Transverse colon (tissue), 4 donors: ENCODE measurements around the gene ATOH1.

Experiments
- POLR2AphosphoS5 ChIP-seq, 3 donors: sonication (generic); formaldehyde crosslinking; IDR thresholded peaks; one replicate each; pipeline ENCODE4 v1.6.1; 2016; ENCODE audit warnings: antibody characterized with exemption in 3 of 3
- TF ChIP-seq, protein P1 (sequence below), 5 experiments: fragments of 200-600 bp in 3 of 5; fragments of 450-650 bp in 2 of 5; sonication (generic) in 3 of 5; IDR thresholded peaks; 1 replicate in 2 of 5; 2 replicates in 3 of 5; pipeline ENCODE4 v1.5.1; 2016 to 2017; ENCODE audit warnings: antibody characterized with exemption in 5 of 5, inconsistent platforms in 3 of 5, mild to moderate bottlenecking in 2 of 5, moderate library complexity in 1 of 5

DNA sequence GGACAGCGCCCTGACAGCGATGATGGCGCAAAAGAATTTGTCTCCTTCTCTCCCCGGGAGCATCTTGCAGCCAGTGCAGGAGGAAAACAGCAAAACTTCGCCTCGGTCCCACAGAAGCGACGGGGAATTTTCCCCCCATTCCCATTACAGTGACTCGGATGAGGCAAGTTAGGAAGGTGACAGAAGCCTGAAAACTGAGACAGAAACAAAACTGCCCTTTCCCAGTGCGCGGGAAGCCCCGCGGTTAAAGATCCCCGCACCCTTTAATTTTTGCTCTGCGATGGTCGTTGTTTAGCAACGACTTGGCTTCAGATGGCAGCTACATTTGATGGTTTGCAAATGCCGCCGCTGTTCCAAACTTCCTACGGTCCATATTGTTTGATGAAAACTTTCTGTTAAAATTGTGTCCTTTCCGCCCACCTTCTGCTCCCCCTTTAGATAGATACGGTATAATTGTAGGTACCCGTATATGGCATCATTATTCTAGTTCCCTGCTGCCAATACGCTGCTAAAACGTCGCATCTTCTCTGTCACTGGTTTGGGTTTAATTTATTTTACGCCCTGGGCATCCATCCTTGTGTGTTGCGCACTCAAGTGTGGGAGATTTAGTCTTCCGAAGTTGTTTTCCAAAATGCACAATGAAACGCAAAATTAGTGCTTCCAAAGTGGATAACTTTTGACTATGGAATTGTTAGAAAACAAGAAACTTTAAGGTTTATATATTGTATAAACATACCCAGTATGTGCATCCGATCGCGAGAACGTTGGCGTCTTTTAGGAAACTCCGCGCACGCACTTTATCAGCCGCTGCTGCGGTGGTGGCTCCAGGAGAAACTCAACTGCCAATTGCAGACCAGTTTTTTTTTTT is 1.5 kb downstream of the ATOH1 start:
- TF ChIP-seq, protein P1, sequence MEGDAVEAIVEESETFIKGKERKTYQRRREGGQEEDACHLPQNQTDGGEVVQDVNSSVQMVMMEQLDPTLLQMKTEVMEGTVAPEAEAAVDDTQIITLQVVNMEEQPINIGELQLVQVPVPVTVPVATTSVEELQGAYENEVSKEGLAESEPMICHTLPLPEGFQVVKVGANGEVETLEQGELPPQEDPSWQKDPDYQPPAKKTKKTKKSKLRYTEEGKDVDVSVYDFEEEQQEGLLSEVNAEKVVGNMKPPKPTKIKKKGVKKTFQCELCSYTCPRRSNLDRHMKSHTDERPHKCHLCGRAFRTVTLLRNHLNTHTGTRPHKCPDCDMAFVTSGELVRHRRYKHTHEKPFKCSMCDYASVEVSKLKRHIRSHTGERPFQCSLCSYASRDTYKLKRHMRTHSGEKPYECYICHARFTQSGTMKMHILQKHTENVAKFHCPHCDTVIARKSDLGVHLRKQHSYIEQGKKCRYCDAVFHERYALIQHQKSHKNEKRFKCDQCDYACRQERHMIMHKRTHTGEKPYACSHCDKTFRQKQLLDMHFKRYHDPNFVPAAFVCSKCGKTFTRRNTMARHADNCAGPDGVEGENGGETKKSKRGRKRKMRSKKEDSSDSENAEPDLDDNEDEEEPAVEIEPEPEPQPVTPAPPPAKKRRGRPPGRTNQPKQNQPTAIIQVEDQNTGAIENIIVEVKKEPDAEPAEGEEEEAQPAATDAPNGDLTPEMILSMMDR (IDR thresholded peaks at IDR 0.05) = no peak
- TF ChIP-seq POLR2AphosphoS5 (IDR thresholded peaks at IDR 0.05) = no peak
